ENCODE data around the gene DPM3. TPM values are rescaled to one million over a fixed set of nuclear protein-coding genes. Genes with fewer than 3 reads are reported as not detected.

Gene DPM3
- total and polyA plus RNA-seq, 2 of the 13 experiments (the other 11 are each of a cell fraction or from before 2014, with no cell fraction given) = 23.2 to 53.4 TPM

DNA sequence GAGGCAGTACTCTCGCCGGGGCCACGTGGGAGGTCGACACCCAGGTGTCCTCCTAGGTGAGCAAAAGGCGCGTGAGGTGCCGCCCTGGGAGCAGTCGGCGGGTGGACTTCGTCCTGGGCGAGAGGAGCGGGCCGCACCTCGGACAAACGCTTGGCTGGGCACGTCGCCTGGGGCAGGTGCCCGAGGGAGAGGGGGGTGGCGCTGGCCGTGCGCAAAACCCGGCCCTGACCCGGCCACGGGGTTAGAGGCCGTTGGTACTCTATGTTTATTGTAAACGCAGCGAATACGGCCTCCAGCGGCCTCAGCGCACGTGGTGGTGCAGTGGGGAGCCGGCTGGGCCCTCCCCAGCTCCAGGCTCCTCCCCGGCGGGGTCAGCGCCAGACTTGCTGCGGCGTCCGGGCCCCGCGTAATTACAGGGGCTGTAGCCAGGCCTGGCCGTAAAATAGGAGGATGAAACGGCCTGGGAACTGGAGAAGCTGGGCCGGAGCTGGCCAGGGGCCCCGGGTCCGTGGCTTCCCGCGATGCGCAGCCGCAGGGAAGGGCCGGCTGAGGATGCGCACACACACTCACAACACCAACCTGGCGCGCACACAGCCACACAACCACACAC, 14.3 kb downstream of the DPM3 start (continued):
- TF ChIP-seq, protein P1, sequence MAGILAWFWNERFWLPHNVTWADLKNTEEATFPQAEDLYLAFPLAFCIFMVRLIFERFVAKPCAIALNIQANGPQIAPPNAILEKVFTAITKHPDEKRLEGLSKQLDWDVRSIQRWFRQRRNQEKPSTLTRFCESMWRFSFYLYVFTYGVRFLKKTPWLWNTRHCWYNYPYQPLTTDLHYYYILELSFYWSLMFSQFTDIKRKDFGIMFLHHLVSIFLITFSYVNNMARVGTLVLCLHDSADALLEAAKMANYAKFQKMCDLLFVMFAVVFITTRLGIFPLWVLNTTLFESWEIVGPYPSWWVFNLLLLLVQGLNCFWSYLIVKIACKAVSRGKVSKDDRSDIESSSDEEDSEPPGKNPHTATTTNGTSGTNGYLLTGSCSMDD (CRISPR knock-in tag; IDR thresholded peaks at IDR 0.05) = no peak
- TF ChIP-seq ZNF260 (CRISPR knock-in tag; IDR thresholded peaks at IDR 0.05; ENCODE audit: borderline replicate concordance, low read depth) (no peak), POGZ (CRISPR knock-in tag; IDR thresholded peaks at IDR 0.05) (peak; percentile 84), ZSCAN31 (CRISPR knock-in tag; IDR thresholded peaks at IDR 0.05; ENCODE audit: low read depth) (peak; percentile 91), SP1 (IDR thresholded peaks at IDR 0.05) (no peak), SP1 (CRISPR knock-in tag; IDR thresholded peaks at IDR 0.05) (peak; percentile 45), MLLT10 (CRISPR knock-in tag; IDR thresholded peaks at IDR 0.05) (no peak), SOX13 (IDR thresholded peaks at IDR 0.05) (no peak; the same call in 1 of the 2 replicates), SOX13 (CRISPR knock-in tag; conservative IDR thresholded peaks at IDR 0.05 in 1 of 2, IDR thresholded peaks at IDR 0.05 in 1 of 2) (peak in 1 of 2 experiments; percentile 92; a peak in 2 of 4 replicates), ZNF781 (CRISPR knock-in tag; IDR thresholded peaks at IDR 0.05; ENCODE audit: borderline replicate concordance, not compliant biosample characterization) (peak; percentile 93), SPEN (CRISPR knock-in tag; IDR thresholded peaks at IDR 0.05; ENCODE audit: low read depth) (peak; percentile 99), MYC (CRISPR knock-in tag; IDR thresholded peaks at IDR 0.05; ENCODE audit: borderline replicate concordance) (peak; percentile 98), ZNF724P (CRISPR knock-in tag; IDR thresholded peaks at IDR 0.05; ENCODE audit: borderline replicate concordance) (peak; percentile 83), PTBP1 (IDR thresholded peaks at IDR 0.05; ENCODE audit: low read depth, low read length, poor library complexity, severe bottlenecking) (no peak), REPIN1 (CRISPR knock-in tag; IDR thresholded peaks at IDR 0.05; ENCODE audit: borderline replicate concordance, low read depth) (peak; percentile 95), ZNF468 (CRISPR knock-in tag; IDR thresholded peaks at IDR 0.05) (peak; percentile 93; the same call in 1 of the 2 replicates)
- TF ChIP-seq, protein P2, sequence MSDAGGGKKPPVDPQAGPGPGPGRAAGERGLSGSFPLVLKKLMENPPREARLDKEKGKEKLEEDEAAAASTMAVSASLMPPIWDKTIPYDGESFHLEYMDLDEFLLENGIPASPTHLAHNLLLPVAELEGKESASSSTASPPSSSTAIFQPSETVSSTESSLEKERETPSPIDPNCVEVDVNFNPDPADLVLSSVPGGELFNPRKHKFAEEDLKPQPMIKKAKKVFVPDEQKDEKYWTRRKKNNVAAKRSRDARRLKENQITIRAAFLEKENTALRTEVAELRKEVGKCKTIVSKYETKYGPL (CRISPR knock-in tag; IDR thresholded peaks at IDR 0.05) = no peak; the same call in 1 of the 2 replicates
- TF ChIP-seq, protein P3, sequence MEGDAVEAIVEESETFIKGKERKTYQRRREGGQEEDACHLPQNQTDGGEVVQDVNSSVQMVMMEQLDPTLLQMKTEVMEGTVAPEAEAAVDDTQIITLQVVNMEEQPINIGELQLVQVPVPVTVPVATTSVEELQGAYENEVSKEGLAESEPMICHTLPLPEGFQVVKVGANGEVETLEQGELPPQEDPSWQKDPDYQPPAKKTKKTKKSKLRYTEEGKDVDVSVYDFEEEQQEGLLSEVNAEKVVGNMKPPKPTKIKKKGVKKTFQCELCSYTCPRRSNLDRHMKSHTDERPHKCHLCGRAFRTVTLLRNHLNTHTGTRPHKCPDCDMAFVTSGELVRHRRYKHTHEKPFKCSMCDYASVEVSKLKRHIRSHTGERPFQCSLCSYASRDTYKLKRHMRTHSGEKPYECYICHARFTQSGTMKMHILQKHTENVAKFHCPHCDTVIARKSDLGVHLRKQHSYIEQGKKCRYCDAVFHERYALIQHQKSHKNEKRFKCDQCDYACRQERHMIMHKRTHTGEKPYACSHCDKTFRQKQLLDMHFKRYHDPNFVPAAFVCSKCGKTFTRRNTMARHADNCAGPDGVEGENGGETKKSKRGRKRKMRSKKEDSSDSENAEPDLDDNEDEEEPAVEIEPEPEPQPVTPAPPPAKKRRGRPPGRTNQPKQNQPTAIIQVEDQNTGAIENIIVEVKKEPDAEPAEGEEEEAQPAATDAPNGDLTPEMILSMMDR (CRISPR knock-in tag; IDR thresholded peaks at IDR 0.05) = peak; percentile 44
- TF ChIP-seq, protein P4, sequence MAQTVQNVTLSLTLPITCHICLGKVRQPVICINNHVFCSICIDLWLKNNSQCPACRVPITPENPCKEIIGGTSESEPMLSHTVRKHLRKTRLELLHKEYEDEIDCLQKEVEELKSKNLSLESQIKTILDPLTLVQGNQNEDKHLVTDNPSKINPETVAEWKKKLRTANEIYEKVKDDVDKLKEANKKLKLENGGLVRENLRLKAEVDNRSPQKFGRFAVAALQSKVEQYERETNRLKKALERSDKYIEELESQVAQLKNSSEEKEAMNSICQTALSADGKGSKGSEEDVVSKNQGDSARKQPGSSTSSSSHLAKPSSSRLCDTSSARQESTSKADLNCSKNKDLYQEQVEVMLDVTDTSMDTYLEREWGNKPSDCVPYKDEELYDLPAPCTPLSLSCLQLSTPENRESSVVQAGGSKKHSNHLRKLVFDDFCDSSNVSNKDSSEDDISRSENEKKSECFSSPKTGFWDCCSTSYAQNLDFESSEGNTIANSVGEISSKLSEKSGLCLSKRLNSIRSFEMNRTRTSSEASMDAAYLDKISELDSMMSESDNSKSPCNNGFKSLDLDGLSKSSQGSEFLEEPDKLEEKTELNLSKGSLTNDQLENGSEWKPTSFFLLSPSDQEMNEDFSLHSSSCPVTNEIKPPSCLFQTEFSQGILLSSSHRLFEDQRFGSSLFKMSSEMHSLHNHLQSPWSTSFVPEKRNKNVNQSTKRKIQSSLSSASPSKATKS (CRISPR knock-in tag; IDR thresholded peaks at IDR 0.05) = peak; percentile 73
- TF ChIP-seq, protein P5, sequence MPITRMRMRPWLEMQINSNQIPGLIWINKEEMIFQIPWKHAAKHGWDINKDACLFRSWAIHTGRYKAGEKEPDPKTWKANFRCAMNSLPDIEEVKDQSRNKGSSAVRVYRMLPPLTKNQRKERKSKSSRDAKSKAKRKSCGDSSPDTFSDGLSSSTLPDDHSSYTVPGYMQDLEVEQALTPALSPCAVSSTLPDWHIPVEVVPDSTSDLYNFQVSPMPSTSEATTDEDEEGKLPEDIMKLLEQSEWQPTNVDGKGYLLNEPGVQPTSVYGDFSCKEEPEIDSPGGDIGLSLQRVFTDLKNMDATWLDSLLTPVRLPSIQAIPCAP (CRISPR knock-in tag; IDR thresholded peaks at IDR 0.05; ENCODE audit: low read depth) = no peak
- TF ChIP-seq, protein P6, sequence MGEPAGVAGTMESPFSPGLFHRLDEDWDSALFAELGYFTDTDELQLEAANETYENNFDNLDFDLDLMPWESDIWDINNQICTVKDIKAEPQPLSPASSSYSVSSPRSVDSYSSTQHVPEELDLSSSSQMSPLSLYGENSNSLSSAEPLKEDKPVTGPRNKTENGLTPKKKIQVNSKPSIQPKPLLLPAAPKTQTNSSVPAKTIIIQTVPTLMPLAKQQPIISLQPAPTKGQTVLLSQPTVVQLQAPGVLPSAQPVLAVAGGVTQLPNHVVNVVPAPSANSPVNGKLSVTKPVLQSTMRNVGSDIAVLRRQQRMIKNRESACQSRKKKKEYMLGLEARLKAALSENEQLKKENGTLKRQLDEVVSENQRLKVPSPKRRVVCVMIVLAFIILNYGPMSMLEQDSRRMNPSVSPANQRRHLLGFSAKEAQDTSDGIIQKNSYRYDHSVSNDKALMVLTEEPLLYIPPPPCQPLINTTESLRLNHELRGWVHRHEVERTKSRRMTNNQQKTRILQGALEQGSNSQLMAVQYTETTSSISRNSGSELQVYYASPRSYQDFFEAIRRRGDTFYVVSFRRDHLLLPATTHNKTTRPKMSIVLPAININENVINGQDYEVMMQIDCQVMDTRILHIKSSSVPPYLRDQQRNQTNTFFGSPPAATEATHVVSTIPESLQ (CRISPR knock-in tag; conservative IDR thresholded peaks at IDR 0.05) = peak; percentile 90
